ENCODE results near the gene BIVM. TPM values are rescaled to one million over a fixed set of nuclear protein-coding genes. Genes with fewer than 3 reads are reported as not detected.
A peak's percentile ranks its signal among the peaks of the same experiment; 100 is the strongest.

Gene BIVM
- total RNA-seq, 2 donors from 2014 or later: 9.9 to 10.7 TPM

DNA sequence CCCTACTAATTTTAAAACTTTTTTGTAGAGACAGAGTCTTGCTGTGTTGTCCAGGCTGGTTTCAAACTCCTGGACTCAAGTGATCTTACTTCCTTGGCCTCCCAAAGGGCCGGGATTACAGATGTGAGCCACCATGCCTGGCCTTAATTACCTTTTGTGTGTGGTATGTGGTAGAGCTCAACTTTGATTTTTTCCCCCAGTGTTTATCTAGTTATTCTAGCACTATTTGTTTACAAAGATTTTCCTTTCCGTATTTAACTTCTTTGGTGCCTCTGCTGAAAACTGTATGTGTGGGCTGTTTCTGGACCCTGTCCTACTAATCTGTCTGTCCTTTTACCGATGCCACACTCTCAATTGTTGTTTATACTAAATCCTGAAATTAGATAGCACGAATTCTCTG lies 37.6 kb downstream of the BIVM start:
- no peaks in the 10 kb centered on the region for H3K9me3 ChIP-seq (ENCODE audit: control insufficient read depth, low read length, poor library complexity, severe bottlenecking)
- ATAC-seq (no peak), DNase-seq (no peak)
- Mint-ChIP-seq H3K27me3 (no peaks in the 10 kb centered on the region), H3K27ac (peak overlapping the region; percentile 11), H3K4me1 (peaks cover 4% of the 10 kb centered on the region), H3K36me3 (ENCODE audit: low read depth) (peaks cover 3% of the 10 kb centered on the region), H3K4me3 (no peak overlapping the region)

DNA sequence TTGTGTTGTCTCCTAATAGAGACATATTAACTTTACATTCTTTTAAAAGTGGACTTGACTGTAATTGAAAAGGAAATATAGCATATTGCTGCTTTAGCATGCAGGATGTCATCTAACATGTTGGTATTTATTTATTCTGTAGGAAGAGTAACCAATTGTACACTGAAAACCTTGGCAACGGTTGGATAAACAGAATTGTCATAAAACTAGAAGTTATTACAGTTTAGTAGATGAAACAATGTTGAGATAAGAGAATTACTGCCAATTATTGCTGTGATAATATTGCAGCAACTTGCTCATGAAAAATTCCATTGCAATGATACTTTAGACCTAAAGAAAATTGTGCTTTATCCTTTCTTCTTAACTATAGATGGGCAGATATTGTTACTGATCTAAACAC lies 39.4 kb downstream of the BIVM start:
- peaks cover 3% of the 10 kb centered on the region for H3K36me3 Mint-ChIP-seq (ENCODE audit: low read depth)
- H3K4me1 Mint-ChIP-seq: peaks cover 4% of the 10 kb centered on the region
- H3K27me3 Mint-ChIP-seq: no peaks in the 10 kb centered on the region
- no peak overlapping the region for H3K4me3 Mint-ChIP-seq
- no peak overlapping the region for H3K27ac Mint-ChIP-seq
- DNase-seq (no peak), ATAC-seq (no peak)
- H3K9me3 ChIP-seq (ENCODE audit: control insufficient read depth, low read length, poor library complexity, severe bottlenecking): no peaks in the 10 kb centered on the region

GRCh38 chr13:102838982-102839381 lies 40.1 kb downstream of the BIVM start:
- ATAC-seq (no peak), DNase-seq (no peak)
- Mint-ChIP-seq H3K4me3 (no peak overlapping the region), H3K27me3 (no peaks in the 10 kb centered on the region), H3K4me1 (peaks cover 4% of the 10 kb centered on the region), H3K36me3 (ENCODE audit: low read depth) (peaks cover 3% of the 10 kb centered on the region), H3K27ac (peak overlapping the region; percentile 29)
- H3K9me3 ChIP-seq (ENCODE audit: control insufficient read depth, low read length, poor library complexity, severe bottlenecking): no peaks in the 10 kb centered on the region

GRCh38 chr13:102839462-102839861 lies 40.5 kb downstream of the BIVM start:
- Mint-ChIP-seq H3K36me3 (ENCODE audit: low read depth) (peaks cover 3% of the 10 kb centered on the region), H3K27me3 (no peaks in the 10 kb centered on the region), H3K4me3 (no peak overlapping the region), H3K27ac (peak overlapping the region; percentile 29), H3K4me1 (peaks cover 4% of the 10 kb centered on the region)
- DNase-seq (no peak), ATAC-seq (no peak)
- no peaks in the 10 kb centered on the region for H3K9me3 ChIP-seq (ENCODE audit: control insufficient read depth, low read length, poor library complexity, severe bottlenecking)

- DNase-seq: no peak
- Mint-ChIP-seq H3K27ac (peak overlapping the region; percentile 99), H3K27me3 (no peaks in the 10 kb centered on the region), H3K4me3 (peak overlapping the region; percentile 97), H3K4me1 (peaks cover 25% of the 10 kb centered on the region), H3K36me3 (ENCODE audit: low read depth) (no peaks in the 10 kb centered on the region)
- H3K9me3 ChIP-seq (ENCODE audit: control insufficient read depth, low read length, poor library complexity, severe bottlenecking): no peaks in the 10 kb centered on the region
- ATAC-seq: peak; percentile 42
These were observed 46.3 kb downstream of the BIVM start for GRCh38 chr13:102845289-102845629.

DNA sequence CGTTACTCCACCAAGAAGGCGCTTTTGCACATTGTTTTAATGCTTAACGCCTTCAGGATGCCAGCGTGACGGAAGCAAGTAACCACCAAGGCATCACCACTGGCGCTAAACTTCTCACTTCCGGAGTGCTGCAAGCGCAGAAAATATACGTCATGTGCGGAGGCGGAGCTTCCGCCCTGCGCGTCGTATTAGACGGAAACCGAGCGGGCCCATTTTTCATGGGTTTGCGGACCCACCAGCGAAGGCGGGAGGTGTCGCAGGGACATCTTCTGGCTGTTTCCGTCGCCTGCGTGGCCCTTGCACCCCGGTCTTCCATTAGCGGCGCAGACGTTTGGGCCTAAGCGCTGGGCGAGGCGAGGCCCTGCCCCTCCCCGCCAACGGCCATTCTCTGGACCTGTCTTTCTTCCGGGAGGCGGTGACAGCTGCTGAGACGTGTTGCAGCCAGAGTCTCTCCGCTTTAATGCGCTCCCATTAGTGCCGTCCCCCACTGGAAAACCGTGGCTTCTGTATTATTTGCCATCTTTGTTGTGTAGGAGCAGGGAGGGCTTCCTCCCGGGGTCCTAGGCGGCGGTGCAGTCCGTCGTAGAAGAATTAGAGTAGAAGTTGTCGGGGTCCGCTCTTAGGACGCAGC lies 46.8 kb downstream of the BIVM start, which contains the start of gene ERCC5:
Gene ERCC5, plus strand, starts transcription at position 403 of the 631 bp plus-strand sequence. CDS start 235 bp downstream, outside the sequence.
- peak within 1 kb of the TSS; percentile 97 for H3K4me3 Mint-ChIP-seq
- H3K9me3 ChIP-seq (ENCODE audit: control insufficient read depth, low read length, poor library complexity, severe bottlenecking): no peaks in the 10 kb centered on the region
- peaks cover 30% of the 10 kb centered on the region for H3K4me1 Mint-ChIP-seq
- DNase-seq: peak; percentile 81 to 95 (median 88)
- H3K27me3 Mint-ChIP-seq: no peaks in the 10 kb centered on the region
- H3K36me3 Mint-ChIP-seq (ENCODE audit: low read depth): peaks cover 2% of the 10 kb centered on the region
- H3K27ac Mint-ChIP-seq: peak within 1 kb of the TSS; percentile 99
- peak; percentile 79 for ATAC-seq

GRCh38 chr13:102846261-102847015 lies 47.5 kb downstream of the BIVM start:
- peak overlapping the region; percentile 97 for H3K4me3 Mint-ChIP-seq
- peak; percentile 63 for ATAC-seq
- H3K36me3 Mint-ChIP-seq (ENCODE audit: low read depth): peaks cover 2% of the 10 kb centered on the region

GRCh38 chr13:102847272-102848234 lies 48.6 kb downstream of the BIVM start:
- H3K4me3 Mint-ChIP-seq: peak overlapping the region; percentile 97
- H3K4me1 Mint-ChIP-seq: peaks cover 32% of the 10 kb centered on the region
- DNase-seq (no peak), ATAC-seq (no peak)
- H3K27ac Mint-ChIP-seq: peak overlapping the region; percentile 99
- H3K36me3 Mint-ChIP-seq (ENCODE audit: low read depth): peaks cover 3% of the 10 kb centered on the region
- no peaks in the 10 kb centered on the region for H3K27me3 Mint-ChIP-seq
- no peaks in the 10 kb centered on the region for H3K9me3 ChIP-seq (ENCODE audit: control insufficient read depth, low read length, poor library complexity, severe bottlenecking)

More at GRCh38 chr13:102846261-102847015, 47.5 kb downstream of the BIVM start:
- Mint-ChIP-seq H3K27ac (peak overlapping the region; percentile 99), H3K4me1 (peaks cover 30% of the 10 kb centered on the region), H3K27me3 (no peaks in the 10 kb centered on the region)
- H3K9me3 ChIP-seq (ENCODE audit: control insufficient read depth, low read length, poor library complexity, severe bottlenecking): no peaks in the 10 kb centered on the region
- DNase-seq: peak; percentile 17 to 23 (median 19)

GRCh38 chr13:102848956-102849355 lies 50.0 kb downstream of the BIVM start:
- ATAC-seq: no peak
- Mint-ChIP-seq H3K4me1 (peaks cover 40% of the 10 kb centered on the region), H3K4me3 (peak overlapping the region; percentile 28), H3K27me3 (no peaks in the 10 kb centered on the region), H3K36me3 (ENCODE audit: low read depth) (peaks cover 4% of the 10 kb centered on the region), H3K27ac (peak overlapping the region; percentile 82)
- H3K9me3 ChIP-seq (ENCODE audit: control insufficient read depth, low read length, poor library complexity, severe bottlenecking): no peaks in the 10 kb centered on the region
- no peak for DNase-seq

DNA sequence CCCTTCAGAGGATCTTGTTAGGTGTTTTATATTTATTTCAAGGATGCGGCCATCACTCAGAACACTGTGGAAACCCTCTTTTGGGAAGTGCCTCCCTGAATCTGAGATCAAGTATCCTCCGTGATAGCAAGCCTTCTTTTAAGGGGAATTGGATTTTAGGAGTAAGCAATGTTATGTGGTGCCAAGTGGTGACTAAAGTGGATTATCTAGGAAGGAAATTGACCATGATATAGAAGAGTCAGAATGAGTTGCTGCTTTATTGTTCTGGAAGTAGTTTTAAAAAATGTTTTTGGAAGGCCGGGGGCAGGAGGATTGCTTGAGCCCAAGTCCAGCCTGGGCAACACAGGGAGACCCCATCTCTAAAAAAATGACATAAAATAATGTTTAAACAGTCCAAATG lies 53.6 kb downstream of the BIVM start:
- peak overlapping the region; percentile 95 for H3K27ac Mint-ChIP-seq
- peaks cover 45% of the 10 kb centered on the region for H3K4me1 Mint-ChIP-seq
- peak overlapping the region; percentile 36 for H3K4me3 Mint-ChIP-seq
- no peak for DNase-seq
- H3K27me3 Mint-ChIP-seq: no peaks in the 10 kb centered on the region
- H3K36me3 Mint-ChIP-seq (ENCODE audit: low read depth): peaks cover 14% of the 10 kb centered on the region
- no peak for ATAC-seq
- H3K9me3 ChIP-seq (ENCODE audit: control insufficient read depth, low read length, poor library complexity, severe bottlenecking): no peaks in the 10 kb centered on the region

DNA sequence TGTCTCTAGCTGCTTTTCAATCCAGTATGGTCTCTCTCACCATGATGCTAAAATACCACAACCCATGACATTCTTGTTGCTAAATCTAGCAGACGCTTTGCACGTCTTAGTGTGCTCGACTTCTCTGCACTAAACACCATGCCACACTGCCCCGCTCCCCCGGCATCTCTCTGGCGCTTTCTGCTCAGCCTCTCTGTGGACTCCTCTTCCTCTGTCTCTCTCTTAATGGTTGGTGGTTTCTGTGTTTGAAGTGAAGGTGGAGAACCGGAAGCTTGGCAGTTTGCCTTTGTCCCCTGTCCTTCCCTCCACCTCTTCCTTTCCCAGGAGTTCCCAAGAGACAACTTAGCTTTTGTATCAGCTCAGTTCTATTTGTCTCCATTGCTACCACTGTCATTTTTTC lies 55.8 kb downstream of the BIVM start:
- Mint-ChIP-seq H3K36me3 (ENCODE audit: low read depth) (peaks cover 18% of the 10 kb centered on the region), H3K4me3 (peak overlapping the region; percentile 92), H3K27me3 (no peaks in the 10 kb centered on the region), H3K27ac (peak overlapping the region; percentile 95), H3K4me1 (peaks cover 42% of the 10 kb centered on the region)
- peak; percentile 82 for ATAC-seq
- DNase-seq: no peak
- no peaks in the 10 kb centered on the region for H3K9me3 ChIP-seq (ENCODE audit: control insufficient read depth, low read length, poor library complexity, severe bottlenecking)

DNA sequence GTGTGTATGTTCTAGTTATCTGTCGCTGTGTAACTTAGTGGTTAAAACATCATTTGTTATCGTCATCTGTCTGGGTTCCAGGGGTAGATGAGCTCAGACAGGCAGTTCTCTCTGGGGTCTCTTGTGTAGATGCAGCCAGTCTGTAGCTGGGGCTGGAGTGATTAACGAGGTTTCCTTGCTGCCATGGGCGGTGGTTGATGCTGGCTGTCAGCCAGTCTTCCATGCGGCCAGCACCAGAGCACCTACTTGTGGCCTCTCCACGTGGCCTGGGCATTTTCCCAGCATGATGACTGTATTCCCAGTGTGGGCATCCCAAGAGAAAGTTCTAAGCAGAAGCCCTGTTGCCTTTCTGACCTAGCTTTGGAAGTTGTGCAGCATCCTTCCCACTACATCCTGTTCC lies 57.6 kb downstream of the BIVM start:
- H3K36me3 Mint-ChIP-seq (ENCODE audit: low read depth): peaks cover 20% of the 10 kb centered on the region
- H3K27me3 Mint-ChIP-seq: no peaks in the 10 kb centered on the region
- peak overlapping the region; percentile 72 for H3K27ac Mint-ChIP-seq
- ATAC-seq (no peak), DNase-seq (no peak)
- H3K4me3 Mint-ChIP-seq: no peak overlapping the region
- no peaks in the 10 kb centered on the region for H3K9me3 ChIP-seq (ENCODE audit: control insufficient read depth, low read length, poor library complexity, severe bottlenecking)
- H3K4me1 Mint-ChIP-seq: peaks cover 37% of the 10 kb centered on the region
